DMS114 treated with DMSO at 0.1 percent for 48 hours (cell line): ENCODE measurements around the gene UNC79.
A peak's percentile ranks its signal among the peaks of the same experiment; 100 is the strongest.

Experiments
- DNase-seq: peaks from one replicate; lab custom pipeline; 2025; ENCODE audit not compliant: unreplicated experiment; lab: John Stamatoyannopoulos, UW

Gene UNC79

DNA sequence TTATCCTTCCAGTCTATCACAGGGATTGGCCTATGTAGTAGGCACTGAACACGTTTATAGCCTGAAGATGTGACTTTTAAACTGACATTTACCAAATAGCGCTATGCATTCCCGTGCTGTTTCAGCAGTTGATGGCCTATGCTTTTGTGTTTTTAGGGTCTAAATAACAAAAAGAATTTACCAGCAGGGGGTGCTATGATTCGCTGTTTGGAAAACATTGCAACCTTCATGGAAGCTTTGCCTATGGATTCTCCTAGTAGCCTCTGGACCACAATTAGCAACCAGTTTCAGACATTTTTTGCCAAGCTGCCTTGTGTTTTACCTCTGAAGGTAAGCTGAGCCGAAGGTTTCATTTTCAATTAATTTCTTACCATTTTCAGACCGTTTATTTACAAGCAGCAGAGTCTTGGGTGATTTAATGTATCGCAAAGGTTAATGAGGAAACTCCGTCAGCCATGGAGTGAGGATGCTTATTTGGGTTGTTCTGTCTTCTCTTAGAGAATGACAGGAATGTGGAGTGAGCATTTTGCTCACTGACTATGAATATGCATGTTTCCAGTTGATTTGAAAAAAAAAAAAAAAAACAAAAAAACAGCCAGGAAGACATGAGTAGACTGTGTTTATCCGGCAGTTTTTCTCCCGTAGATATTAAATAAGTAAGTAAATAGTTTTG lies 224.5 kb downstream of the UNC79 start:
- DNase-seq: peak; percentile 50

DNA sequence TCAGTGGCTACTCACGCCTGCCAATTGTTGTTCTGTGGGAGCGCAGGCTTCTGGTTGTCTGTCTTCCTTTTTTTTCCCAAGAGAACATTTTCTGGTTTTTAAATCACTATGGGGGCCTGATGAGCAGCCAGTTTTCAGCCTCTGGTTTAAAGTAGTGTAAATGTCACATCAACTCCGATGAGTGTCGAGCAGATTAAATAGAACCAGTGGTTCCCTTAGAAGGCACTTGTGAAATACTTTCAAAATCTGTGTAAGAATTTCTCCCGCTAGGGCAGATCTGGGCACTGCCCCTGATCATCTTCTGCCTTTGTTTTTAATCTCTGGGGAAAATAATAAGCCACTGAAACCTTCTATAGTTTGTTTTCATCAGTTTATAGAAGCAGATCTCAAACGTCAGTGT lies 227.1 kb downstream of the UNC79 start:
- DNase-seq: no peak

DNA sequence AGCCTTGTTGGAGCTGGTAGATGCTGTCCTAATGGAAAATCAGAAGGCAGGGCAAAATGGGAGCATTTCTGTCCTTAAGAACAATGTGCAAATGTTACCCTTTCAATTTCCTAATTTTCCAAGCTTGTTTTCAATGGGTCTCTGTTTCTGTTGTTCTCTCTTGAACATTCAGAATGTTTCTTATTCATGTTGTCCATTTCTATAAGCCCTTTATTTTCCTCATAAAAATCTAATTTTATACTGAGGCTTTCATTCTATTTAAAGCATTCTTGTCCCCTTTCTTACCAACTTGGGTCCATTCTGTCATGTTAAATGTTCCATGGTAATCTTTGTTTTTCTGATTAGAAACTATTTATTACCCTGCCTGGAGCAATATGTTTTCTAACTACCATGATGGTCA lies 232.6 kb downstream of the UNC79 start:
- DNase-seq: no peak

DNA sequence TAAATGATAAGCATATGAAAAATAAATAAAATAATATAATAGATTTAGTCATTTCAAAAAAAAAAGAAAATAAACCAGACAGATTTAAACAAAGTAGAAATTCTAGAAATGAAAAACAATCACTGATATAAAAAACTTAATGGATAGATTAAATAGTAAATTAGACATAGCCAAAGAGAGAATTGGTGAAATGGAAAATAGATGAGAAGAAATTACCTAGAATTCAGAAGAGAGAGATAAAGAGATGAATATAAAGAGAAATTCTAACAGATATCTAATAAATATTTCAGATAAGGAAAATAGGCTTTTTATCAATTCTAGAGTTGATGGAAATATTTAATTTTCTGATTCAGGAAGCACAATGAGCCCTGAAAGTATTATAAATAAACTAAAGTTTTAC lies 234.4 kb downstream of the UNC79 start:
- no peak for DNase-seq

DNA sequence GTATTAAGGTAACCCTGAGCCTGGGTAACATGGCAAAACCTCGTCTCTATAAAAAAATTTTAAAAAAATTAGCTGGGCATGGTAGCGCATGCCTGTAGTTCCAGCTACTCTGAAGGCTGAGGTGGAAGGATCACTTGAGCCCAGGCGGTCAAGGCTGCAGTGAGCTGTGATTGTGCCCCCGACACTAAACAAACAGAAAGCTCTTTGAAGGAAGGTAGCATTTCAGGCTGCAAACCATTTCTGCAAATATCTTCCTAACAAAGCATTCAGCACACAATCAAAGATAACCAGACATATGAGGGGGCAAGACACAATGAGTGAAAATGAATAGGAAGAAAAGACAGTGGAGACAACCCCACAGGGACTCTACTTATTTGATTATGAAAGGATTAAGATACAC lies 238.9 kb downstream of the UNC79 start:
- no peak for DNase-seq

DNA sequence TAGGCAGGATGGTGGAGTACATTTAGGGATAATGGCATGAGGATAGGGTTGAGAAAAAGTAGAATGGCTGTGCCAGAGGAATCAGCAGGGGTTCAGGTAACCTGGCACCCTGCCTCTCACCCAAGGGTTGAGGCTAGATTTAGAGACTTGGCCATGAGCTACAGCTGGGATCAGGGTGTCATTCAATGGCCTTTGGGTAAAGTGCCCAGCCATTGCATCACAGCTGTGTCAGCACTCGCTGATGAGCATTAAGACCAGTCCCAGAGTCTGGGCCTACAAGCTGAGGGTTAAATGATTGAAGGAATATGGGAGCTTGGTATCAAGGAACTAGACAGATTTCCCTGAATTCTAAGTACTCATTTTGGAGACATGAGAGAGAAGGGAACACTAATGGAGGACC lies 243.6 kb downstream of the UNC79 start:
- no peak for DNase-seq

DNA sequence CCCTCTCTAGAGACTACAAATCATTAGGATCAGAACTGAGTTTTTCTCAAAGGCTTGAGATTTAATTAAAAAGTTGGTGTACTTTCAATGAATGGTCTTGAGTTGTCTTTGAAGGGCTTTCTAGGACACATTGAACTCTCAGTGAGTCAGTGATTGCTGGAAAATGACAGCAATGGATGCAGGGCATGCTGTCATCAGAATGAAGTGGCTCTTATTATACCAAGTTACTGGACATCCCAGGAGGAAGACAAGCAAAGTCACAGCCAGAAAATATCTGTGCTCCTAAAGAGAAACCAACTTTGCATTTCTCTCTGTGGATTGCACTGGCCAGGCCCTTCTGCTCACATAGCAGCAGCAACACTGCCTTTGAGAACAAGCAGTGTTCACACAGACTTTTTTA lies 244.9 kb downstream of the UNC79 start:
- DNase-seq: no peak

DNA sequence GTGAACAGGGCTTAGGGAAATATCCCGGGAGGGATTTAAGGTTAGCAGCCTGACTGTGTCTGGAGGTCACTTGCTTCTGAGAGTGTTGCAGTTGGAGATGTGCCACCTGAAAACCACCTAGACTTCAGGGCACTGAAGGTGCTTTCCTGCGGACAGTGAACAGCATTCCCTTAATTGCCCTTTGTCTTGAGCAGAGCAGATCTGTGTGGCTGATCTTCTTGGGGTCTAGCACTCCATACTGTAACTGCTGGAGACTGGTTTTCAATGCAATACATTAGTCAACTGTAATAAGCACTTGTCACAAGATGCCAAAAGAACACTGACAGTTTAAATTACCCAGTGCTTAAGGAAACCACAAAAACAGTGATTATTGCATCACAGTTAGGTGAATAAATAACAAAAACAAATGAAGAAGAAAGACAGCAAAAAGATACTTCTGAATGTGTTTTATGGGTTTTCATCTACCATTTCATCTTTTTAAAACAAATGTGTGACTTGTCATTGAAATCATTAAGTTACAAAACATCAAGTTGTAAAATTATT lies 245.7 kb downstream of the UNC79 start:
- DNase-seq: no peak

DNA sequence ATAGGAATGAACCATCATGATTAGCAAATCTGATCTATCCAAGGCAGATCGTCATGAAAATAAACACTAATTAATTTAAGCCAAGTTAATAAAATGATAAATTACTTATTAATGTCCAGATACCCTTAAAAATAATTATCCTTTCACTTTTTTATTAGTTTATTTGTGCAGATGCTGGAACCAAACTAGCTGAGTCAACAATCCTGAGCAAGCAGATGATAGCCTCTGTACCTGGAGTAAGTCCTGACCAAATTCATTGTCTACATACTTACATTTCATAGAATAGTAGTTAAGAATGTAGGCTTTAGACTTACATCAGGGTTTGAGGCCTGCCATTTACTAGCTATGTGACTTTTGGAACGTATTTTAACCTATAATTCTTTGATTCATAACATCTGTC lies 251.7 kb downstream of the UNC79 start:
- no peak for DNase-seq

DNA sequence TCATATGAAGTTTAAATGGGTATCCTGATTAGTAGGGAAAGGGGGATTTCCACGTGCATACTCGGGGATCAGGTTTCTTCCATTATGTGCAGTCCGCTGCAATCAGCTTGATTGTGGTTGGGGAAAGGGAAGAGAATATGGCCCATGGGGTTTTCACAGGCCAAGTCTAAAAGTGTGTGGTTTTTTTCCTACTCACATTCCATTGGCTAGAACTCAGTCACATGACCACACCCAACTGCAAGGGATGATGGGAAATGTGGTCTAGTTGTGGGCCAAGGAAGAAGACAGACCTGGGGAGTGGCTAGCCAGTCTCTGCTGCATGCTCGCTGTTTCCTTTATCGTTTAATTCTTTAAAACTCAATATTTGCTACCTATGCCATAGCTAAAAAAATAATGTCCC lies 252.5 kb downstream of the UNC79 start:
- DNase-seq: no peak

DNA sequence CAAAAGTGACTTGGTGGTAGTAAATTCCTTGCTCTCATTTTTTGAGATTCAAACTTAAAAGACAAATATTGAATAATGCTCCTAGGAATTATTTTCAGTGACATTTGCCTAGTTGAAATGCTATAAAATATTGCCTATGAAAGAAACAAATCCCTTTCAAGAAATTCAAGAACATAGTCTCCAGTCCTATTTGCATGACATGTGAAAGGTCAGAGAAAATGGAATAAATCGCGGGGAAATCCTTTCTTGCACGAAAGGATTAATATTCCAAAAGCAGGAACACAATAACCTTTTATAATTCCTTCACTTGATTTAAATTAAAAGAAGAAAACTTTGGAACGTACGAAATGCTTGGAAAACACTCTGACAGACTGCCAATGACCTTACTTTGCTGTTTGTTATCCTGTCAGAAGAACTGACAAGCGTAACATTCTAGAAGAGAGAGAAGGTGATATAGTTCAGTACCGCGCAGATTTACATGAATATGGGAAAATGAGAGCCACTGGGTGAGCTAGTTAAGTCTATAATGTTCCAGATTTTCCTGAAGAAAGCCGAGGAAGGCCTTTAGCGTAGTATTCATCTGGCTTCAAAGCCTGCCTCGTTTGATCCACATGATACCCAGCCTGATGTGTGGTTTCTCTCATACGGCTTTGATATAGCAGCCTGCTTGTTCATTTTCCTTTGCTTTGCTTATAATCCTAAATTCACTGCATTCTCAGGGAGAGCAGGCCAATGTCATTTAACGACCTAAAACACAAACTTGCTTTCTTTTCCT lies 254.6 kb downstream of the UNC79 start:
- DNase-seq: no peak

DNA sequence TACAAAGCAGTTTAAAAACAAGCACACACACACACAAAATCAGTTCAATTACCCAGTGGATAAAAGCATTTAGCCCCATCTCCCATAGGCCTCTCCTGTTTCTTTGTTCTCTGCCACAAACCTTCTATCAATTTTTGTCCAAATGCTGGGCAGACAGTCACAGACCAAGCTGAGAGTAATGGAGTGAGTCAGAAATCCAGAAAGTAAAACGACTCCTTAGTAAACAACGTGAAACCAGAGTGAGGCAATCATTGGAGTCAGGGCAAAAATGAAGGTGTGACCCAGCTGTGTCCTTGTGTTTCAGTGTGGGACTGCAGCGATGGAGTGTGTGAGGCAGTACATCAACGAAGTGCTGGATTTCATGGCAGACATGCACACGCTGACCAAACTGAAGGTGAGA lies 255.5 kb downstream of the UNC79 start:
- DNase-seq: no peak

DNA sequence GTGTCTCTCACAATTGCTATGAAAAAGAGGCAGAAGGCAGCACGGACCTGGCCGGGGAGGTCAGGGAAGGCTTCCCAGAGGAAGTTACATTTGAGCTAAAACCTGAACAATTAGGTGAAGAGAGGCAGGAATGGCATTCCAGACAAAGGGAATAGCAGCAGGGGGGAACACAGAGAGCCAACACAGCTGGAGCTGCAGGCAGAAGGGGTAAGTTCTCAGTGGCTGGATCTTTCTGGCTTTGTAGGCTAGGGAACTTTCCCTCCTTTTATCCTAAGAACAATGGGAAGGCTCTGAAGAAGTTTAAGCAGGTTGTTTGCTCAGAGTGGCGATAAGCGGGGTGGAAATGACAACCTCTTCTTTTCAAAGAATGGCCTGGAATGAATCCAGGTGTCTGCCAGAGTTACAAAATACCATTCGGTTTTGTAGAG lies 257.5 kb downstream of the UNC79 start:
- DNase-seq: no peak

DNA sequence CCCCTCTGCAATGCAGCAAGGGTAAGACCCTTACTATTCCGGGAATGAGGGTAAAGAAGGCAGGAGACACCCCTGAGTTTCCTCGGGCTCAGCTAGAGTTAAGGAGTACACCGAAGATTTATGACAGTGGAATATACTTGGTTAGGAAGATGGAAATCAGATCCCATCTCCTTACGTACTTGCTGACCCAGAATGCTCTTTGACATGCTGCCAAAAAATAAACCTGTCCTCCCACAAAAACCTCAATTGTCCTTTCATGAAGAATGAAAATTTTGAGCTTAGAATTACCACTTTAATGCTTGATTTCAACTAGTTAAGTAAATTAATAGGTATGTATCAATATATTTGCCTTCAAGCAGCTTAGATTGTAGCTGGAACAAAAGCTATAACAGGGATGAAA lies 258.1 kb downstream of the UNC79 start:
- no peak for DNase-seq

DNA sequence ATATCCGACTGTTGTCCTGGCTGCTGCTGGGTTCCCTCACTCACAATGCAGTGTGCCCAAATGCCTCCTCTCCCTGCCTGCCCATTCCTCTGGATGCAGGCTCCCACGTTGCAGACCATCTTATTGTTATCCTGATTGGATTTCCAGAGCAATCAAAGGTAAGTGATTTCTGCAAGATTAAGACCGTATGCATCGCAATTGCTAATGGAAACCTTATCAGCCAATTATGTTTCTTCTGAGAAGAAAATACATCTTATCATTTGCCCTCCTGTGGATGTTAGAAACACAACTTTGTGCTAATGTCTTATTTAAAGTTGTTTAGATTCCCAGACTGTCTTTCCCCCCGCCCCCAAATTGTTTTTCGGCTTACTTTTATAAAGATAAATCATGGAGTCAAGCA lies 259.4 kb downstream of the UNC79 start:
- DNase-seq: no peak

DNA sequence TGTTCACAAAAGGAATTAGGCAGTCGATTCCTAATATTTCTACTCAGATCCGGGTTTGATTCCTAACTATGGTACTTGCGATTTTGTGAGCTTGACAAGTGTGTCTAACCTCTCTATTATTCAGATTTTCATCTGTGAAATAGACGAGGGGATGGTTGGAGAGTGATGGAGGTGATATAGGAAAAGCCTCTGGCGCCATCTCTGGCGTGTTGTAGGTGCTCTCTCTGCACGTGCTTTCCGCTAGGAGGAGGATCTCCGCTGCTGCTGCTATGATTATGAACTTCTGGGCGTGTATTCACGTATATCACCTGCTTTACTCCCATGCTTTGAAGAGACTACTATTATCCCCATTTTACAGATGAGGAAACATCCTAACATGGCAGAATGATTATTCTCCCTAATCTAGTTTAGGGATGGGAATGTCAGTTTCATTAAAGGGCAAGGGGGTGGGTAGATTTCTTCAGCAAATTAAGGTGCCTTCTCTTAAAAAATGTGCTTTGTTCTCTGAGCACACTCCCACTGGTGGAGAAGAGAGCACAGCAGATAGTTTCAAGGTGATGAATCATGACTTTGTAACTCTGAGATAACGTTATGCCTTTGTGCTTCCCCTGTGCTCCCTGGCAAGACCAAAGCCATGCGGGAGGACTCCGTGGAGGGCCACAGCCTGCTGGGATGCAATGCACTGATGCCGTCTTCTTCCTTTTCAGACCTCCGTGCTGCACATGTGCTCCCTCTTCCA lies 260.5 kb downstream of the UNC79 start:
- DNase-seq: no peak

DNA sequence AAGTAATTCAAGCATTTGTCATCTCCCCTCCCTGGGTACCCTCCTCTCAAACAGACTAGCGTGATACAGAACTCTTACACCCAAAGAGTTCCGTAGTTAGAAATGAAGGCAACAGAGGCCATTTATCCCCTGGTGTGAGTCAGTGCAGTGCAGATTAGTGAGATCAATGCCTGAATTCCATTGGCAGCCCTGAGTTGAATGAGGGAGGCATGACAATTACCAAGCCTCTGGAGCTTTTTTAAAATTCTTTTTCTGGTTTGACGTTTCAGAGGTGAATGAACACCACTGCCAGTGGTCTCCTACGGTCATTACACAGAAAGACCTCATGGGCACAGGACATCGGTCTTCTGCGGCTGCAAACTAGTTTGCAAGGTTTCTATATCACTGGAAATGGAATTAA lies 263.2 kb downstream of the UNC79 start:
- no peak for DNase-seq

DNA sequence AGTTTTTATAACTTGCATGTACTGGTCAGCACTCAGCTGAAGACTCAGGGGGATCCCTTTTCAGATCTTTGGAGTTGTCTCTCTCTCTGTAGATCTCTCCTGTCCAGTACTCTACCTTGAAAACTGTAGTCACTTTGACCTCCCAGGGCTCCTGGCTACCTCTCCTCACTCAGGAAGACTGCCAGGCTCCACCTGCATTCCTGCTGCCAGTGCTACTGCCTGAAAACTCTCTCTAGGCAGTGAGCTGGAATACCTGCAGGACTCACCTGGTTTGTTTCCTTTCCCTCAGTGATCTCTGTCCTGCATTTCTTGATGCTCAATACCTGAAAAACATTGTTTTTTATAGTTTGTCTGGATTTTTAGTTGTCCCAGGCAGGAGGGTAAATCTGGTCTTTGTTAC lies 270.2 kb downstream of the UNC79 start:
- DNase-seq: no peak

DNA sequence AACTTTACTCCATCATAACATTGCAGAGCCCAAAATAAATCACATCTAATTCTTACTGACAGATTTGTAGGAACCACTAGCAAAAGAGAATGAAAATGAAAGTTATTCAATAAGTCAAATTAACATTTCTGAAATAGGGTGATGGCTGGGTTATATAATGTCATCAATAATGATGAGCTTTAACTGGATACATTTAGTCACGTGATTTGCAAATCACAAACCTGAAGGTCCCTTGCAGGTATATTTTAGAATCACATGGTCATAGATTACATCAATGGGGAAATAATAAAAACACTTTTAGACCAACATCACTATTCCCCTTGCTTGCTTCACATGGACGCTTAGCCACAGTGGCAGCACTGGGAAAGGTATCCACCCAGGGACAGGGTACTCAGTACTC lies 270.8 kb downstream of the UNC79 start:
- DNase-seq: no peak

DNA sequence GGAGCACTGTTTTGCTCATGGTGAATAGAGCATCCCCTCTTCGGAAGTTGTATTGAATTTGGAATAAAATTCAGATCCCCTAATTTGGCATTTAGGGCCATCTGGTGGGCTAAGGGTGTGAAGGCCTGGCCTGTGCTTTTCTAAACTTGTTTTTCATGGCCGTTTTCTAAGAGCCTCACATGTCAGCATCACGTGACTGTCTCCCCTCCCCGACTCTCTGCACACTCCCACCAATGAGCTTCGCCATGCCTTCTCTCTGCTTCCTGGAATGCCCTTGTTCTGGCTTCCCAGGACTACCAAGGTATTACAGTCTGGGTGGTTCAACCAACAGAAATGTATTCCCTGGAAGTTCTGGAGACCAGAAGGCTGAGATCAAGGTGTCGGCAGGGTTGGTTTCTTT lies 272.2 kb downstream of the UNC79 start:
- no peak for DNase-seq

DNA sequence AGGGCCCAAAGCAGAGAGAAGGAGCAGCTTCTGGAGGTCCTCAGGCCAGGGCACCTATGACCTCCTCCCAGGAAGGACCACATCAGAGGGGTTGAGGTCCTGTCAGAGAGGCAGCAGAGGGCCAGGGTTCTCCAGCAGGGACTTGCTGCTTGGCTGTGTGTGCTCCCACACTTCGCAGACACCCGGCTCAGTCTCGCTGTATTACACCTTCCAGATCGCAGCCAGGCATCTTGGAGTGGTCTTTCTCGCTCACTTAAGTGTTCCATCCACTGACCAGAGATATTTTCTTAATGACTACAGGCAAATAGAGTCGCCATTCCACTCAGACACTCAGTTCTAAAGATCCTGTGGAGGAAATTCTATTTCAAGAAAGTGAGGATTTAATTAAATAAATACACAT lies 273.2 kb downstream of the UNC79 start:
- DNase-seq: no peak
